WTC11 (cell line): ENCODE results near the gene CAP1. TPM values are rescaled to one million over a fixed set of nuclear protein-coding genes. Genes with fewer than 3 reads are reported as not detected.
"Not testable (repeated sequence)": the region's sequence is repeated elsewhere in the genome, so short reads cannot be mapped to it uniquely, and the experiment has no call there.

Source experiments
- ATAC-seq: fragments of 200-7000 bp; cut with Tn5 transposase; 2 replicates; pipeline ENCODE4 v1.10.0; 2021; ENCODE audit warnings: mild to moderate bottlenecking, moderate library complexity
- CTCF ChIA-PET: fragments of 300-600 bp; sonication (Branson Sonifier 250); formaldehyde crosslinking; loops from one replicate; lab custom pipeline; 2021; ENCODE audit warnings: antibody characterized with exemption; lab: Charles Lee
- POLR2A ChIA-PET: fragments of 350-600 bp; sonication (Branson Sonifier 250); formaldehyde crosslinking; loops from one replicate; lab custom pipeline; 2021; ENCODE audit warnings: antibody characterized with exemption; lab: Charles Lee
- DNase-seq: peaks from one replicate; pipeline ENCODE4 v3.0.0; 2021; ENCODE audit warnings: low spot score
- H3K27ac Mint-ChIP-seq: 2 replicates; pipeline ENCODE4 v1.8.0; 2021; ENCODE audit warnings: mixed read lengths
- H3K27me3 Mint-ChIP-seq: 2 replicates; pipeline ENCODE4 v1.8.0; 2021; ENCODE audit warnings: low read depth, mild to moderate bottlenecking, moderate library complexity, mixed read lengths
- H3K36me3 Mint-ChIP-seq: 2 replicates; pipeline ENCODE4 v1.8.0; 2021; ENCODE audit warnings: mixed read lengths
- H3K4me1 Mint-ChIP-seq: 2 replicates; pipeline ENCODE4 v1.8.0; 2022; ENCODE audit warnings: mixed read lengths
- H3K4me3 Mint-ChIP-seq: 2 replicates; pipeline ENCODE4 v1.8.0; 2021; ENCODE audit warnings: mild to moderate bottlenecking, moderate library complexity, mixed read lengths
- H3K9me3 Mint-ChIP-seq: 2 replicates; pipeline ENCODE4 v1.8.0; 2021; ENCODE audit warnings: mixed read lengths
- FOXJ3 ChIP-seq: sonication (generic); formaldehyde crosslinking; IDR thresholded peaks from 2 replicates; pipeline ENCODE4 v1.9.0; 2021; ENCODE audit warnings: missing genetic modification reagents, mild to moderate bottlenecking, borderline replicate concordance
- IRF2 ChIP-seq: sonication (generic); formaldehyde crosslinking; IDR thresholded peaks from 2 replicates; pipeline ENCODE4 v1.8.0; 2022; ENCODE audit warnings: low read depth, missing genetic modification reagents, borderline replicate concordance
- NR3C1 ChIP-seq: sonication (generic); formaldehyde crosslinking; conservative IDR thresholded peaks from 2 replicates; pipeline ENCODE4 v1.8.1; 2023; ENCODE audit warnings: low read depth, mild to moderate bottlenecking, missing genetic modification reagents
- TEAD4 ChIP-seq: sonication (generic); formaldehyde crosslinking; IDR thresholded peaks from 2 replicates; pipeline ENCODE4 v1.8.0; 2022; ENCODE audit warnings: mild to moderate bottlenecking, missing genetic modification reagents
- ZNF138 ChIP-seq: sonication (generic); formaldehyde crosslinking; conservative IDR thresholded peaks from 2 replicates; pipeline ENCODE4 v1.8.1; 2022; ENCODE audit warnings: mild to moderate bottlenecking, moderate library complexity, missing genetic modification reagents
- ZNF232 ChIP-seq: sonication (generic); formaldehyde crosslinking; IDR thresholded peaks from 2 replicates; pipeline ENCODE4 v1.8.0; 2022; ENCODE audit warnings: mild to moderate bottlenecking, missing genetic modification reagents
- total RNA-seq: library from RNA; stranded (reverse); gene quantifications from 3 replicates; pipeline ENCODE4 v1.2.3, GENCODE V29; 2021
- TF ChIP-seq, protein P1 (sequence below): sonication (generic); formaldehyde crosslinking; IDR thresholded peaks from 2 replicates; pipeline ENCODE4 v1.8.1; 2023; ENCODE audit warnings: mild to moderate bottlenecking, missing genetic modification reagents, borderline replicate concordance
- TF ChIP-seq, protein P2 (sequence below): sonication (generic); formaldehyde crosslinking; IDR thresholded peaks from 2 replicates; pipeline ENCODE4 v1.8.1; 2023; ENCODE audit warnings: mild to moderate bottlenecking, missing genetic modification reagents, moderate library complexity
- TF ChIP-seq, protein P3 (sequence below): fragments of 200-600 bp; IDR thresholded peaks from 2 replicates; pipeline ENCODE4 v1.8.0; 2022; ENCODE audit warnings: antibody characterized with exemption
- TF ChIP-seq, protein P4 (sequence below): fragments of 250-450 bp; sonication (Bioruptor Pico); IDR thresholded peaks from 2 replicates; pipeline ENCODE4 v1.9.0; 2021; ENCODE audit warnings: mild to moderate bottlenecking

CAP1 gene
- total RNA-seq, 1 experiment from 2014 or later: 304 TPM

DNA sequence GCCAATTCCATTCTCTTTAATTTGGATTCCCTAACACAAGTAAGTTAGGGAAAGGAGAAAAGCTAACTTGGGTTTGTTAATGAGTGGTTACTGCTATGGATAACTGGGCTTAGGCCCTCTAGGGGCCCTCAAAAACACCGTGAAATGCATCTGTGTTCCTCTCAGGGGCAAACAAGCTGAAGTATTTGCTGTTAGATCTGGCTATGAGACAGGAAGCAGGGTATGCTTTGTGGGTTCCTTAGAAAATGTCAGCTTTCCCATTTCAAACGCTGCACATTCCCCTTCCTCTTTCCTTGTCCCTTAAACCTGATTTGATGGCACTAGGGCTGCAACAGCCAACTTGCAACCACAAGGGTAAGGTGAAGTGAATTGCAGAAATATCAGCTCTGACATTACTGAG is 5.7 kb upstream of the CAP1 start:
- no peak overlapping the region for H3K4me3 Mint-ChIP-seq
- H3K9me3 Mint-ChIP-seq: no peaks in the 10 kb centered on the region
- TF ChIP-seq ZNF138 (CRISPR knock-in tag) (no peak), ZNF232 (CRISPR knock-in tag) (no peak)
- TF ChIP-seq, protein P1, sequence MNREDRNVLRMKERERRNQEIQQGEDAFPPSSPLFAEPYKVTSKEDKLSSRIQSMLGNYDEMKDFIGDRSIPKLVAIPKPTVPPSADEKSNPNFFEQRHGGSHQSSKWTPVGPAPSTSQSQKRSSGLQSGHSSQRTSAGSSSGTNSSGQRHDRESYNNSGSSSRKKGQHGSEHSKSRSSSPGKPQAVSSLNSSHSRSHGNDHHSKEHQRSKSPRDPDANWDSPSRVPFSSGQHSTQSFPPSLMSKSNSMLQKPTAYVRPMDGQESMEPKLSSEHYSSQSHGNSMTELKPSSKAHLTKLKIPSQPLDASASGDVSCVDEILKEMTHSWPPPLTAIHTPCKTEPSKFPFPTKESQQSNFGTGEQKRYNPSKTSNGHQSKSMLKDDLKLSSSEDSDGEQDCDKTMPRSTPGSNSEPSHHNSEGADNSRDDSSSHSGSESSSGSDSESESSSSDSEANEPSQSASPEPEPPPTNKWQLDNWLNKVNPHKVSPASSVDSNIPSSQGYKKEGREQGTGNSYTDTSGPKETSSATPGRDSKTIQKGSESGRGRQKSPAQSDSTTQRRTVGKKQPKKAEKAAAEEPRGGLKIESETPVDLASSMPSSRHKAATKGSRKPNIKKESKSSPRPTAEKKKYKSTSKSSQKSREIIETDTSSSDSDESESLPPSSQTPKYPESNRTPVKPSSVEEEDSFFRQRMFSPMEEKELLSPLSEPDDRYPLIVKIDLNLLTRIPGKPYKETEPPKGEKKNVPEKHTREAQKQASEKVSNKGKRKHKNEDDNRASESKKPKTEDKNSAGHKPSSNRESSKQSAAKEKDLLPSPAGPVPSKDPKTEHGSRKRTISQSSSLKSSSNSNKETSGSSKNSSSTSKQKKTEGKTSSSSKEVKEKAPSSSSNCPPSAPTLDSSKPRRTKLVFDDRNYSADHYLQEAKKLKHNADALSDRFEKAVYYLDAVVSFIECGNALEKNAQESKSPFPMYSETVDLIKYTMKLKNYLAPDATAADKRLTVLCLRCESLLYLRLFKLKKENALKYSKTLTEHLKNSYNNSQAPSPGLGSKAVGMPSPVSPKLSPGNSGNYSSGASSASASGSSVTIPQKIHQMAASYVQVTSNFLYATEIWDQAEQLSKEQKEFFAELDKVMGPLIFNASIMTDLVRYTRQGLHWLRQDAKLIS (CRISPR knock-in tag): no peak
- TF ChIP-seq, protein P2, sequence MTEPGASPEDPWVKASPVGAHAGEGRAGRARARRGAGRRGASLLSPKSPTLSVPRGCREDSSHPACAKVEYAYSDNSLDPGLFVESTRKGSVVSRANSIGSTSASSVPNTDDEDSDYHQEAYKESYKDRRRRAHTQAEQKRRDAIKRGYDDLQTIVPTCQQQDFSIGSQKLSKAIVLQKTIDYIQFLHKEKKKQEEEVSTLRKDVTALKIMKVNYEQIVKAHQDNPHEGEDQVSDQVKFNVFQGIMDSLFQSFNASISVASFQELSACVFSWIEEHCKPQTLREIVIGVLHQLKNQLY (CRISPR knock-in tag): no peak
- DNase-seq (no peak), ATAC-seq (no peak)
- POLR2A ChIA-PET: no interaction called here
- no peaks in the 10 kb centered on the region; the same call in none of the 2 replicates for H3K27me3 Mint-ChIP-seq
- CTCF ChIA-PET: interaction anchor here (1.2 to 8.2 kb wide), 3 partner anchors 14 to 115 kb away, joined by 3 to 96 read pairs (median 5); no protein-coding TSS in a partner anchor
- H3K4me1 Mint-ChIP-seq: peaks cover 9% of the 10 kb centered on the region
- H3K36me3 Mint-ChIP-seq: no peaks in the 10 kb centered on the region
- no peak overlapping the region; the same call in 1 of the 2 replicates for H3K27ac Mint-ChIP-seq

DNA sequence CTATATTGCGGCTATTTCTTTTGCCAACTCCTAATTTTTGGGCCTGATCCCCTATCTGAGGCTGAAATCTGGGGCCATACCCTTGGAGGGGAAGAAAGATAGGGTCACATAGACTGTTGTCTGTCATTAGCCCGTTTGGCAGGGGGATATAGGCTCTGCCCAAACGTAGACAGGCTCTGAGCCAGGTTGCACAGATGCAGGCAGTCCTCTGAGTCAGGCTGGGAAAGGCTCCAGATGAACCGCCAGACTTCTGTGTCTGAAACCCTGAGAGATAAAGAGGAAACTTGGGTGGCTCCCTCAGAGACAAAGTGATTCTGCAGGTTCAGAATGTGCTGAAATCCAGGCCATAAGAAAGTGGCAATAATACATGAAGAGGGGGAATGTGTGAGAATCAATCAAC is 4.0 kb upstream of the CAP1 start:
- CTCF ChIA-PET: no interaction called here
- H3K4me3 Mint-ChIP-seq: no peak overlapping the region
- H3K27ac Mint-ChIP-seq: no peak overlapping the region
- H3K4me1 Mint-ChIP-seq: peaks cover 13% of the 10 kb centered on the region
- no peaks in the 10 kb centered on the region for H3K9me3 Mint-ChIP-seq
- H3K36me3 Mint-ChIP-seq: no peaks in the 10 kb centered on the region; the same call in 1 of the 2 replicates
- TF ChIP-seq TEAD4 (CRISPR knock-in tag): no peak
- TF ChIP-seq, protein P3, sequence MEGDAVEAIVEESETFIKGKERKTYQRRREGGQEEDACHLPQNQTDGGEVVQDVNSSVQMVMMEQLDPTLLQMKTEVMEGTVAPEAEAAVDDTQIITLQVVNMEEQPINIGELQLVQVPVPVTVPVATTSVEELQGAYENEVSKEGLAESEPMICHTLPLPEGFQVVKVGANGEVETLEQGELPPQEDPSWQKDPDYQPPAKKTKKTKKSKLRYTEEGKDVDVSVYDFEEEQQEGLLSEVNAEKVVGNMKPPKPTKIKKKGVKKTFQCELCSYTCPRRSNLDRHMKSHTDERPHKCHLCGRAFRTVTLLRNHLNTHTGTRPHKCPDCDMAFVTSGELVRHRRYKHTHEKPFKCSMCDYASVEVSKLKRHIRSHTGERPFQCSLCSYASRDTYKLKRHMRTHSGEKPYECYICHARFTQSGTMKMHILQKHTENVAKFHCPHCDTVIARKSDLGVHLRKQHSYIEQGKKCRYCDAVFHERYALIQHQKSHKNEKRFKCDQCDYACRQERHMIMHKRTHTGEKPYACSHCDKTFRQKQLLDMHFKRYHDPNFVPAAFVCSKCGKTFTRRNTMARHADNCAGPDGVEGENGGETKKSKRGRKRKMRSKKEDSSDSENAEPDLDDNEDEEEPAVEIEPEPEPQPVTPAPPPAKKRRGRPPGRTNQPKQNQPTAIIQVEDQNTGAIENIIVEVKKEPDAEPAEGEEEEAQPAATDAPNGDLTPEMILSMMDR: no peak
- TF ChIP-seq, protein P4, sequence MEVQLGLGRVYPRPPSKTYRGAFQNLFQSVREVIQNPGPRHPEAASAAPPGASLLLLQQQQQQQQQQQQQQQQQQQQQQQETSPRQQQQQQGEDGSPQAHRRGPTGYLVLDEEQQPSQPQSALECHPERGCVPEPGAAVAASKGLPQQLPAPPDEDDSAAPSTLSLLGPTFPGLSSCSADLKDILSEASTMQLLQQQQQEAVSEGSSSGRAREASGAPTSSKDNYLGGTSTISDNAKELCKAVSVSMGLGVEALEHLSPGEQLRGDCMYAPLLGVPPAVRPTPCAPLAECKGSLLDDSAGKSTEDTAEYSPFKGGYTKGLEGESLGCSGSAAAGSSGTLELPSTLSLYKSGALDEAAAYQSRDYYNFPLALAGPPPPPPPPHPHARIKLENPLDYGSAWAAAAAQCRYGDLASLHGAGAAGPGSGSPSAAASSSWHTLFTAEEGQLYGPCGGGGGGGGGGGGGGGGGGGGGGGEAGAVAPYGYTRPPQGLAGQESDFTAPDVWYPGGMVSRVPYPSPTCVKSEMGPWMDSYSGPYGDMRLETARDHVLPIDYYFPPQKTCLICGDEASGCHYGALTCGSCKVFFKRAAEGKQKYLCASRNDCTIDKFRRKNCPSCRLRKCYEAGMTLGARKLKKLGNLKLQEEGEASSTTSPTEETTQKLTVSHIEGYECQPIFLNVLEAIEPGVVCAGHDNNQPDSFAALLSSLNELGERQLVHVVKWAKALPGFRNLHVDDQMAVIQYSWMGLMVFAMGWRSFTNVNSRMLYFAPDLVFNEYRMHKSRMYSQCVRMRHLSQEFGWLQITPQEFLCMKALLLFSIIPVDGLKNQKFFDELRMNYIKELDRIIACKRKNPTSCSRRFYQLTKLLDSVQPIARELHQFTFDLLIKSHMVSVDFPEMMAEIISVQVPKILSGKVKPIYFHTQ (CRISPR knock-in tag): no peak
- TF ChIP-seq IRF2 (CRISPR knock-in tag): no peak
- no peak for TF ChIP-seq FOXJ3
- no peak for TF ChIP-seq NR3C1
- DNase-seq (no peak), ATAC-seq (no peak)
- no peaks in the 10 kb centered on the region; the same call in 1 of the 2 replicates for H3K27me3 Mint-ChIP-seq
- POLR2A ChIA-PET: no interaction called here

DNA sequence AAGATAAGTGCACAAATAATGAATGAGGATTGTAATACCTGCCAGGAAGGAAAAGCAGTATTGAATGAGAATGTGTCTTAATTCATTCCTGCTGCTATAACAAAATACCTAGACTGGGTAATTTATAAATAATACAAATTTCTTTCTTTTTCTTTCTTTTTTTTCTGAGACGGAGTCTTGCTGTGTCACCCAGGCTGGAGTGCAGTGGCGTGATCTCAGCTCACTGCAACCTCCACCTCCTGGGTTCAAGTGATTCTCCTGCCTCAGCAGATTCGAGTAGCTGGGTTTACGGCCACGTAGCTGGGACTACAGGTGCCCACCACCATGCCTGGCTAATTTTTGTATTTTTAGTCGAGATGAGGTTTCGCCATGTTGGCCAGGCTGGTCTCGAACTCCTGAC is 3.3 kb upstream of the CAP1 start:
- H3K27me3 Mint-ChIP-seq, H3K4me3 Mint-ChIP-seq, H3K36me3 Mint-ChIP-seq, ATAC-seq, H3K27ac Mint-ChIP-seq, H3K9me3 Mint-ChIP-seq, DNase-seq: not testable (repeated sequence)
- ChIA-PET CTCF (interaction anchor here (0.6 to 3.9 kb wide), 2 partner anchors 118 to 213 kb away, joined by 4 to 15 read pairs; no protein-coding TSS in a partner anchor), POLR2A (interaction anchor here (1.2 kb wide), 1 partner anchor 135 kb away, joined by 4 read pairs; no protein-coding TSS in a partner anchor)
- H3K4me1 Mint-ChIP-seq: peaks cover 18% of the 10 kb centered on the region
